Suprapubic skin (tissue), 4 donors: Measurements from ENCODE around the gene MYH10.

Source experiments
- CTCF ChIP-seq, 2 donors: fragments of 200-600 bp in 1 of 2; fragments of 450-650 bp in 1 of 2; sonication (generic) in 1 of 2; IDR thresholded peaks; one replicate each; pipeline ENCODE4 v1.5.1; 2016 to 2019; ENCODE audit warnings: antibody characterized with exemption in 2 of 2, mild to moderate bottlenecking in 1 of 2, moderate library complexity in 1 of 2
- EP300 ChIP-seq: sonication (generic); formaldehyde crosslinking; IDR thresholded peaks from one replicate; pipeline ENCODE4 v1.6.1; 2017; ENCODE audit warnings: antibody characterized with exemption
- POLR2A ChIP-seq, 2 donors: fragments of 450-650 bp; IDR thresholded peaks; one replicate each; pipeline ENCODE4 v1.6.1; 2017; ENCODE audit warnings: antibody characterized with exemption in 2 of 2, mild to moderate bottlenecking in 2 of 2, moderate library complexity in 2 of 2
- POLR2AphosphoS5 ChIP-seq, 3 donors: sonication (generic); formaldehyde crosslinking; IDR thresholded peaks; one replicate each; pipeline ENCODE4 v1.6.1; 2017; ENCODE audit warnings: antibody characterized with exemption in 3 of 3

GRCh38 chr17:8534498-8535188 is 95.9 kb downstream of the MYH10 start:
- TF ChIP-seq CTCF (IDR thresholded peaks at IDR 0.05) (no peak), POLR2AphosphoS5 (IDR thresholded peaks at IDR 0.05) (no peak), EP300 (no peak), POLR2A (IDR thresholded peaks at IDR 0.05) (no peak)
